ENCODE data around the gene SLC28A2. TPM values are rescaled to one million over a fixed set of nuclear protein-coding genes. Genes with fewer than 3 reads are reported as not detected.

SLC28A2 gene
- total and polyA plus RNA-seq, 2 of the 13 experiments (the other 11 are each of a cell fraction or from before 2014, with no cell fraction given) = 0.01 to 0.11 TPM

- TF ChIP-seq FOXA1 (IDR thresholded peaks at IDR 0.05) = no peak
- TF ChIP-seq FOXA1 (CRISPR knock-in tag; IDR thresholded peaks at IDR 0.05) = no peak
- peak; percentile 46; the same call in 1 of the 2 replicates for TF ChIP-seq BCL6 (CRISPR knock-in tag; IDR thresholded peaks at IDR 0.05)
- TF ChIP-seq ZNF24 (IDR thresholded peaks at IDR 0.05) = no peak
- TF ChIP-seq RAD21 (CRISPR knock-in tag; IDR thresholded peaks at IDR 0.05) = peak; percentile 65
- TF ChIP-seq BORCS8-MEF2B (CRISPR knock-in tag; IDR thresholded peaks at IDR 0.05) = no peak
- no peak for TF ChIP-seq KLF15 (CRISPR knock-in tag; IDR thresholded peaks at IDR 0.05; ENCODE audit: borderline replicate concordance)
- TF ChIP-seq PHF8 (CRISPR knock-in tag; IDR thresholded peaks at IDR 0.05) = no peak
- peak; percentile 36; the same call in 1 of the 2 replicates for TF ChIP-seq GATAD2A (CRISPR knock-in tag; IDR thresholded peaks at IDR 0.05)
- TF ChIP-seq ZBTB7B (CRISPR knock-in tag; IDR thresholded peaks at IDR 0.05) = no peak
- TF ChIP-seq BRCA1 (CRISPR knock-in tag; IDR thresholded peaks at IDR 0.05) = no peak
- no peak for TF ChIP-seq NR2F6 (IDR thresholded peaks at IDR 0.05)
- TF ChIP-seq NR2F6 (CRISPR knock-in tag; IDR thresholded peaks at IDR 0.05) = no peak
- no peak for TF ChIP-seq ONECUT2 (CRISPR knock-in tag; IDR thresholded peaks at IDR 0.05)
- TF ChIP-seq KLF13 (CRISPR knock-in tag; IDR thresholded peaks at IDR 0.05) = no peak
- TF ChIP-seq, protein P1, sequence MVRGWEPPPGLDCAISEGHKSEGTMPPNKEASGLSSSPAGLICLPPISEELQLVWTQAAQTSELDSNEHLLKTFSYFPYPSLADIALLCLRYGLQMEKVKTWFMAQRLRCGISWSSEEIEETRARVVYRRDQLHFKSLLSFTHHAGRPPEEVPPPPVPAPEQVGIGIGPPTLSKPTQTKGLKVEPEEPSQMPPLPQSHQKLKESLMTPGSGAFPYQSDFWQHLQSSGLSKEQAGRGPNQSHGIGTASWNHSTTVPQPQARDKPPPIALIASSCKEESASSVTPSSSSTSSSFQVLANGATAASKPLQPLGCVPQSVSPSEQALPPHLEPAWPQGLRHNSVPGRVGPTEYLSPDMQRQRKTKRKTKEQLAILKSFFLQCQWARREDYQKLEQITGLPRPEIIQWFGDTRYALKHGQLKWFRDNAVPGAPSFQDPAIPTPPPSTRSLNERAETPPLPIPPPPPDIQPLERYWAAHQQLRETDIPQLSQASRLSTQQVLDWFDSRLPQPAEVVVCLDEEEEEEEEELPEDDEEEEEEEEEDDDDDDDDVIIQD (CRISPR knock-in tag; IDR thresholded peaks at IDR 0.05; ENCODE audit: low read depth) = no peak
- no peak for TF ChIP-seq NR2C2 (CRISPR knock-in tag; IDR thresholded peaks at IDR 0.05; ENCODE audit: borderline replicate concordance)
- peak; percentile 29; the same call in 1 of the 2 replicates for TF ChIP-seq MIXL1 (CRISPR knock-in tag; IDR thresholded peaks at IDR 0.05)
- TF ChIP-seq, protein P2, sequence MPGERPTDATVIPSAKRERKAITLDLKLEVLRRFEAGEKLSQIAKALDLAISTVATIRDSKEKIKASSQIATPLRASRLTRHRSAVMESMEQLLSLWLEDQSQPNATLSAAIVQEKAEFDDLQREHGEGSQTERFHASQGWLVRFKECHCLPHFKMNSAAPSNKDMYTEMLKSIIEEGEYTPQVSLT (CRISPR knock-in tag; IDR thresholded peaks at IDR 0.05; ENCODE audit: borderline replicate concordance, low read depth) = no peak
- no peak for TF ChIP-seq ZFP36 (IDR thresholded peaks at IDR 0.05; ENCODE audit: borderline replicate concordance, low read depth, low read length, partially characterized antibody)
- TF ChIP-seq ISL2 (CRISPR knock-in tag; IDR thresholded peaks at IDR 0.05) = no peak
- no peak for TF ChIP-seq ZFP37 (CRISPR knock-in tag; IDR thresholded peaks at IDR 0.05; ENCODE audit: borderline replicate concordance)
- no peak for TF ChIP-seq CBX2 (IDR thresholded peaks at IDR 0.05; ENCODE audit: low read depth, low read length)
- no peak for TF ChIP-seq CBX2 (CRISPR knock-in tag; IDR thresholded peaks at IDR 0.05; ENCODE audit: low read depth)
- TF ChIP-seq ZNF234 (CRISPR knock-in tag; conservative IDR thresholded peaks at IDR 0.05) = no peak
- TF ChIP-seq, protein P3, sequence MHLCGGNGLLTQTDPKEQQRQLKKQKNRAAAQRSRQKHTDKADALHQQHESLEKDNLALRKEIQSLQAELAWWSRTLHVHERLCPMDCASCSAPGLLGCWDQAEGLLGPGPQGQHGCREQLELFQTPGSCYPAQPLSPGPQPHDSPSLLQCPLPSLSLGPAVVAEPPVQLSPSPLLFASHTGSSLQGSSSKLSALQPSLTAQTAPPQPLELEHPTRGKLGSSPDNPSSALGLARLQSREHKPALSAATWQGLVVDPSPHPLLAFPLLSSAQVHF (CRISPR knock-in tag; IDR thresholded peaks at IDR 0.05) = no peak
- TF ChIP-seq ATF1 (CRISPR knock-in tag; IDR thresholded peaks at IDR 0.05) = no peak
- no peak for TF ChIP-seq ADNP (CRISPR knock-in tag; IDR thresholded peaks at IDR 0.05)
- no peak for TF ChIP-seq KLF6 (CRISPR knock-in tag; IDR thresholded peaks at IDR 0.05)
- no peak for TF ChIP-seq JDP2 (CRISPR knock-in tag; IDR thresholded peaks at IDR 0.05; ENCODE audit: borderline replicate concordance)
- TF ChIP-seq GATAD1 (CRISPR knock-in tag; IDR thresholded peaks at IDR 0.05) = no peak
- no peak for TF ChIP-seq ZNF713 (CRISPR knock-in tag; IDR thresholded peaks at IDR 0.05)
- no peak for TF ChIP-seq ZSCAN29 (CRISPR knock-in tag; conservative IDR thresholded peaks at IDR 0.05)
- TF ChIP-seq ZNF451 (CRISPR knock-in tag; IDR thresholded peaks at IDR 0.05) = no peak
- TF ChIP-seq TEAD3 (CRISPR knock-in tag; optimal IDR thresholded peaks at IDR 0.05; ENCODE audit: borderline replicate concordance) = no peak
- TF ChIP-seq ZNF329 (CRISPR knock-in tag; IDR thresholded peaks at IDR 0.05; ENCODE audit: low read depth) = no peak
Measured at GRCh38 chr15:45307230-45307924, 55.3 kb downstream of the SLC28A2 start (continued).
